NT2/D1 (cell line): ENCODE results near the gene PIK3C2G.

ENCODE experiments used
- DNase-seq: peaks from one replicate; pipeline ENCODE4 v3.0.0-alpha.2; 2011; ENCODE audit warnings: low read depth, low spot score
- H3K27me3 ChIP-seq: 2 replicates; pipeline ENCODE4 v1.6.0; 2011; ENCODE audit warnings: mild to moderate bottlenecking; ENCODE audit not compliant: insufficient read length, insufficient read depth
- H3K36me3 ChIP-seq: 2 replicates; pipeline ENCODE4 v1.6.1; 2011; ENCODE audit warnings: mild to moderate bottlenecking, low read length, mixed read lengths; ENCODE audit not compliant: insufficient read depth, insufficient read length
- H3K4me1 ChIP-seq: 2 replicates; pipeline ENCODE4 v1.5.1; 2011; ENCODE audit not compliant: insufficient read depth, insufficient read length
- H3K4me3 ChIP-seq: 2 replicates; pipeline ENCODE4 v1.5.1; 2011; ENCODE audit warnings: low read depth; ENCODE audit not compliant: insufficient read length
- H3K9ac ChIP-seq: 2 replicates; pipeline ENCODE4 v1.6.0; 2011; ENCODE audit warnings: low read depth; ENCODE audit not compliant: insufficient read length
- H3K9me3 ChIP-seq: 2 replicates; pipeline ENCODE4 v1.5.1; 2011; ENCODE audit warnings: mild to moderate bottlenecking, low read length; ENCODE audit not compliant: insufficient read depth
- SUZ12 ChIP-seq: IDR thresholded peaks from 2 replicates; pipeline ENCODE4 v1.6.1; 2011; ENCODE audit not compliant: insufficient read length, insufficient read depth; ENCODE audit errors: extremely low read depth
- YY1 ChIP-seq: IDR thresholded peaks from 2 replicates; pipeline ENCODE4 v1.6.1; 2011; ENCODE audit not compliant: insufficient read length, insufficient read depth
- ZNF274 ChIP-seq: IDR thresholded peaks from 2 replicates; pipeline ENCODE4 v1.6.1; 2011; ENCODE audit warnings: mild to moderate bottlenecking, low read depth, low read length

PIK3C2G gene

GRCh38 chr12:18644564-18644963, 383.2 kb downstream of the PIK3C2G start:
- Histone ChIP-seq H3K4me1 (no peaks in the 10 kb centered on the region), H3K9me3 (no peaks in the 10 kb centered on the region), H3K27me3 (no peaks in the 10 kb centered on the region), H3K9ac (no peak overlapping the region), H3K4me3 (no peak overlapping the region), H3K36me3 (no peaks in the 10 kb centered on the region)
- DNase-seq = no peak
- TF ChIP-seq SUZ12 (no peak), ZNF274 (no peak), YY1 (no peak)

GRCh38 chr12:18646286-18646890, 385.1 kb downstream of the PIK3C2G start:
- Histone ChIP-seq H3K27me3 (no peaks in the 10 kb centered on the region), H3K36me3 (no peaks in the 10 kb centered on the region), H3K4me1 (no peaks in the 10 kb centered on the region), H3K9me3 (no peaks in the 10 kb centered on the region), H3K4me3 (no peak overlapping the region), H3K9ac (no peak overlapping the region)
- no peak for DNase-seq
- TF ChIP-seq SUZ12 (no peak), YY1 (no peak), ZNF274 (no peak)

- Histone ChIP-seq H3K9ac (no peak overlapping the region), H3K4me1 (no peaks in the 10 kb centered on the region), H3K36me3 (no peaks in the 10 kb centered on the region), H3K27me3 (no peaks in the 10 kb centered on the region), H3K9me3 (no peaks in the 10 kb centered on the region), H3K4me3 (no peak overlapping the region)
- DNase-seq = no peak
- TF ChIP-seq SUZ12 (no peak), ZNF274 (no peak), YY1 (no peak)
These were observed 390.2 kb downstream of the PIK3C2G start for GRCh38 chr12:18651525-18651924.

- Histone ChIP-seq H3K4me1 (no peaks in the 10 kb centered on the region), H3K9ac (no peak overlapping the region), H3K4me3 (no peak overlapping the region), H3K36me3 (no peaks in the 10 kb centered on the region), H3K9me3 (no peaks in the 10 kb centered on the region), H3K27me3 (no peaks in the 10 kb centered on the region)
- TF ChIP-seq ZNF274 (no peak), YY1 (no peak), SUZ12 (no peak)
- DNase-seq = no peak
These were observed 391.3 kb downstream of the PIK3C2G start for GRCh38 chr12:18652596-18652995.

- TF ChIP-seq YY1 (no peak), ZNF274 (no peak), SUZ12 (no peak)
- no peak overlapping the region for H3K4me3 ChIP-seq
These were observed 392.1 kb downstream of the PIK3C2G start for GRCh38 chr12:18653465-18653864.

GRCh38 chr12:18655351-18655750, 394.0 kb downstream of the PIK3C2G start:
- Histone ChIP-seq H3K4me3 (no peak overlapping the region), H3K4me1 (no peaks in the 10 kb centered on the region), H3K9ac (no peak overlapping the region), H3K9me3 (no peaks in the 10 kb centered on the region), H3K36me3 (no peaks in the 10 kb centered on the region), H3K27me3 (no peaks in the 10 kb centered on the region)
- TF ChIP-seq YY1 = no peak
- TF ChIP-seq ZNF274 = no peak
- no peak for TF ChIP-seq SUZ12
- no peak for DNase-seq

More at GRCh38 chr12:18653465-18653864, 392.1 kb downstream of the PIK3C2G start:
- no peaks in the 10 kb centered on the region for H3K36me3 ChIP-seq
- no peak for DNase-seq
- no peaks in the 10 kb centered on the region for H3K4me1 ChIP-seq
- H3K9me3 ChIP-seq = no peaks in the 10 kb centered on the region
- H3K9ac ChIP-seq = no peak overlapping the region
- no peaks in the 10 kb centered on the region for H3K27me3 ChIP-seq

- TF ChIP-seq SUZ12 (no peak), ZNF274 (no peak), YY1 (no peak)
- Histone ChIP-seq H3K27me3 (no peaks in the 10 kb centered on the region), H3K4me1 (no peaks in the 10 kb centered on the region), H3K4me3 (no peak overlapping the region), H3K9me3 (no peaks in the 10 kb centered on the region), H3K9ac (no peak overlapping the region), H3K36me3 (no peaks in the 10 kb centered on the region)
- DNase-seq = no peak
These were observed 396.9 kb downstream of the PIK3C2G start for GRCh38 chr12:18658179-18658578.

- Histone ChIP-seq H3K9ac (no peak overlapping the region), H3K27me3 (no peaks in the 10 kb centered on the region), H3K4me1 (no peaks in the 10 kb centered on the region), H3K36me3 (no peaks in the 10 kb centered on the region), H3K4me3 (no peak overlapping the region), H3K9me3 (no peaks in the 10 kb centered on the region)
- TF ChIP-seq SUZ12 (no peak), YY1 (no peak), ZNF274 (no peak)
- no peak for DNase-seq
These were observed 397.5 kb downstream of the PIK3C2G start for GRCh38 chr12:18658829-18659228.
